ENCODE measurements around the gene SMIM3. TPM values are rescaled to one million over a fixed set of nuclear protein-coding genes. Genes with fewer than 3 reads are reported as not detected.

Gene SMIM3
- total RNA-seq (10 to 100 TPM in 1 of 5 experiments, 1 to 10 TPM in 4; 5.2 to 17.9 (median 7.9) TPM), polyA plus RNA-seq (10 to 100 TPM; 11.3 to 16.6 TPM), total RNA-seq (2.8 reads per million, percentile 15 among the genes with 10 or more reads in this experiment)

GRCh38 chr5:150778517-150779396 is at the start of gene SMIM3:
Gene SMIM3 (plus strand): TSS chr5:150778757. CDS start chr5:150795441, 16,684 bp downstream.
- no peaks in the 10 kb centered on the region for H3K9me3 Mint-ChIP-seq
- intact Hi-C loops (cut with micrococcal nuclease), result loop anchor here (1.0 to 2.0 kb wide), 9 partner anchors 19 to 330 kb away; partner anchors contain the start of genes DCTN4 (in 1 of the 2) and RPS14 (in 1 of the 2)
- Histone ChIP-seq H3K27me3 (ENCODE audit: control insufficient read depth in 2 of 2, insufficient read depth in 2 of 2, low read length in 2 of 2) (no peaks in the 10 kb centered on the region), H3K4me3 (ENCODE audit: low read length) (peak within 1 kb of the TSS; percentile 80), H3K9me3 (ENCODE audit: control insufficient read depth in 2 of 3, low read length in 3 of 3) (no peaks in the 10 kb centered on the region), H3K27ac (ENCODE audit: low read depth, low read length) (peak within 1 kb of the TSS; percentile 73), H3K4me1 (ENCODE audit: control insufficient read depth in 2 of 2, insufficient read depth in 2 of 2, low read length in 2 of 2) (peaks cover 17 to 41% of the 10 kb centered on the region in 2 donors), H3K36me3 (ENCODE audit: control insufficient read depth in 2 of 3, insufficient read depth in 3 of 3, low read length in 3 of 3) (no peaks in the 10 kb centered on the region)
- peak; percentile 77 for ATAC-seq
- H3K4me1 Mint-ChIP-seq, result peaks cover 34 to 62% (median 57%) of the 10 kb centered on the region in 7 donors
- ChIA-PET POLR2A (interaction anchor here (1.1 to 3.6 kb wide), 11 partner anchors 8 to 366 kb away, joined by 3 to 25 read pairs (median 6); partner anchors contain the start of genes CD74, DCTN4, IRGM and RBM22), CTCF (interaction anchor here (0.6 to 4.1 kb wide), 28 partner anchors 9 to 474 kb away, joined by 3 to 30 read pairs (median 4); partner anchors contain the start of genes DCTN4, IRGM and RBM22)
- H3K36me3 Mint-ChIP-seq, result peaks cover 0 to 5% (median 0%) of the 10 kb centered on the region in 5 donors
- peak within 1 kb of the TSS; percentile 91 to 98 (median 95) for H3K27ac Mint-ChIP-seq
- peaks cover 0 to 5% (median 0%) of the 10 kb centered on the region in 5 donors for H3K27me3 Mint-ChIP-seq
- DNase-seq, result peak; percentile 45 to 71 (median 62)
- H3K4me3 Mint-ChIP-seq, result peak within 1 kb of the TSS; percentile 95 to 100 (median 98)

GRCh38 chr5:150729859-150730258 is 48.7 kb upstream of the SMIM3 start:
- CTCF ChIA-PET, result interaction anchor here (0.7 kb wide), 1 partner anchor 115 kb away, joined by 3 read pairs; no protein-coding TSS in a partner anchor
- no peaks in the 10 kb centered on the region for H3K4me1 ChIP-seq (ENCODE audit: control insufficient read depth in 2 of 2, insufficient read depth in 2 of 2, low read length in 2 of 2)
- no peaks in the 10 kb centered on the region for H3K27me3 Mint-ChIP-seq
- peaks cover 0 to 2% (median 0%) of the 10 kb centered on the region in 11 donors for H3K9me3 Mint-ChIP-seq
- H3K27ac ChIP-seq (ENCODE audit: low read depth, low read length), result no peak overlapping the region
- no peak for DNase-seq
- POLR2A ChIA-PET, result no interaction called here
- H3K27me3 ChIP-seq (ENCODE audit: control insufficient read depth in 2 of 2, insufficient read depth in 2 of 2, low read length in 2 of 2), result no peaks in the 10 kb centered on the region
- intact Hi-C loops (cut with micrococcal nuclease), result no loop called here
- no peak overlapping the region for H3K4me3 ChIP-seq (ENCODE audit: low read length)
- peaks cover 31 to 70% (median 52%) of the 10 kb centered on the region in 3 experiments for H3K36me3 ChIP-seq (ENCODE audit: control insufficient read depth in 2 of 3, insufficient read depth in 3 of 3, low read length in 3 of 3)
- H3K9me3 ChIP-seq (ENCODE audit: control insufficient read depth in 2 of 3, low read length in 3 of 3), result no peaks in the 10 kb centered on the region
- peaks cover 7 to 9% (median 8%) of the 10 kb centered on the region in 7 donors for H3K4me1 Mint-ChIP-seq
- H3K27ac Mint-ChIP-seq, result peak overlapping the region in 1 of 9 donors; percentile 67
- ATAC-seq, result no peak
- H3K36me3 Mint-ChIP-seq, result peaks cover 21 to 56% (median 41%) of the 10 kb centered on the region in 5 donors
- no peak overlapping the region for H3K4me3 Mint-ChIP-seq

- Histone ChIP-seq H3K4me3 (ENCODE audit: low read length) (no peak overlapping the region), H3K4me1 (ENCODE audit: control insufficient read depth in 2 of 2, insufficient read depth in 2 of 2, low read length in 2 of 2) (no peaks in the 10 kb centered on the region), H3K9me3 (ENCODE audit: control insufficient read depth in 2 of 3, low read length in 3 of 3) (no peaks in the 10 kb centered on the region), H3K27me3 (ENCODE audit: control insufficient read depth in 2 of 2, insufficient read depth in 2 of 2, low read length in 2 of 2) (no peaks in the 10 kb centered on the region), H3K27ac (ENCODE audit: low read depth, low read length) (no peak overlapping the region), H3K36me3 (ENCODE audit: control insufficient read depth in 2 of 3, insufficient read depth in 3 of 3, low read length in 3 of 3) (peaks cover 29 to 66% (median 46%) of the 10 kb centered on the region in 3 experiments)
- no peak for DNase-seq
- Mint-ChIP-seq H3K36me3 (peaks cover 32 to 74% (median 57%) of the 10 kb centered on the region in 5 donors), H3K27me3 (no peaks in the 10 kb centered on the region), H3K27ac (no peak overlapping the region), H3K4me1 (peaks cover 15 to 24% (median 19%) of the 10 kb centered on the region in 7 donors), H3K4me3 (no peak overlapping the region), H3K9me3 (peaks cover 0 to 6% (median 2%) of the 10 kb centered on the region in 11 donors)
- POLR2A ChIA-PET, result no interaction called here
- intact Hi-C loops (cut with micrococcal nuclease), result no loop called here
- CTCF ChIA-PET, result no interaction called here
- no peak for ATAC-seq
These were observed 46.8 kb upstream of the SMIM3 start for GRCh38 chr5:150731669-150732242.

GRCh38 chr5:150734579-150735384 is 43.8 kb upstream of the SMIM3 start:
- Histone ChIP-seq H3K27me3 (ENCODE audit: control insufficient read depth in 2 of 2, insufficient read depth in 2 of 2, low read length in 2 of 2) (no peaks in the 10 kb centered on the region), H3K4me3 (ENCODE audit: low read length) (no peak overlapping the region), H3K9me3 (ENCODE audit: control insufficient read depth in 2 of 3, low read length in 3 of 3) (no peaks in the 10 kb centered on the region), H3K27ac (ENCODE audit: low read depth, low read length) (no peak overlapping the region), H3K36me3 (ENCODE audit: control insufficient read depth in 2 of 3, insufficient read depth in 3 of 3, low read length in 3 of 3) (peaks cover 20 to 49% (median 34%) of the 10 kb centered on the region in 3 experiments), H3K4me1 (ENCODE audit: control insufficient read depth in 2 of 2, insufficient read depth in 2 of 2, low read length in 2 of 2) (peaks cover 0 to 16% of the 10 kb centered on the region in 2 donors)
- peaks cover 0 to 8% (median 3%) of the 10 kb centered on the region in 11 donors for H3K9me3 Mint-ChIP-seq
- DNase-seq (no peak), ATAC-seq (peak; percentile 84)
- H3K27me3 Mint-ChIP-seq, result no peaks in the 10 kb centered on the region
- CTCF ChIA-PET, result interaction anchor here (0.6 to 1.0 kb wide), 2 partner anchors 30 to 111 kb away, joined by 3 read pairs; partner anchors contain the start of gene IRGM
- H3K4me1 Mint-ChIP-seq, result peaks cover 39 to 54% (median 48%) of the 10 kb centered on the region in 7 donors
- H3K27ac Mint-ChIP-seq, result peak overlapping the region in 3 of 9 donors; percentile 59 to 74 (median 68)
- intact Hi-C loops (cut with micrococcal nuclease), result loop anchor here in 1 of 2 donors (5.0 kb wide), 2 partner anchors 32 to 48 kb away; partner anchors contain the start of gene RBM22
- no peak overlapping the region for H3K4me3 Mint-ChIP-seq
- peaks cover 39 to 88% (median 66%) of the 10 kb centered on the region in 5 donors for H3K36me3 Mint-ChIP-seq
- POLR2A ChIA-PET, result interaction anchor here (1.1 kb wide), 1 partner anchor 24 kb away, joined by 3 read pairs; the partner anchor contains the start of gene DCTN4

GRCh38 chr5:150738862-150739261 is 39.7 kb upstream of the SMIM3 start:
- H3K9me3 ChIP-seq (ENCODE audit: control insufficient read depth in 2 of 3, low read length in 3 of 3), result no peaks in the 10 kb centered on the region
- ATAC-seq (no peak), DNase-seq (no peak)
- peaks cover 0 to 20% of the 10 kb centered on the region in 2 donors for H3K4me1 ChIP-seq (ENCODE audit: control insufficient read depth in 2 of 2, insufficient read depth in 2 of 2, low read length in 2 of 2)
- peak overlapping the region in 4 of 9 donors; percentile 21 to 47 (median 30) for H3K27ac Mint-ChIP-seq
- intact Hi-C loops (cut with micrococcal nuclease), result loop anchor here in 1 of 2 donors (5.0 kb wide), 2 partner anchors 37 to 43 kb away; partner anchors contain the start of gene RBM22
- ChIA-PET CTCF (interaction anchor here (0.7 to 1.1 kb wide), 2 partner anchors 40 to 108 kb away, joined by 3 read pairs; partner anchors contain the start of gene SMIM3), POLR2A (interaction anchor here (0.8 kb wide), 1 partner anchor 108 kb away, joined by 3 read pairs; no protein-coding TSS in a partner anchor)
- peaks cover 30 to 84% (median 53%) of the 10 kb centered on the region in 5 donors for H3K36me3 Mint-ChIP-seq
- H3K9me3 Mint-ChIP-seq, result peaks cover 0 to 8% (median 3%) of the 10 kb centered on the region in 11 donors
- peaks cover 3 to 13% (median 4%) of the 10 kb centered on the region in 3 experiments for H3K36me3 ChIP-seq (ENCODE audit: control insufficient read depth in 2 of 3, insufficient read depth in 3 of 3, low read length in 3 of 3)
- no peak overlapping the region for H3K4me3 ChIP-seq (ENCODE audit: low read length)
- no peak overlapping the region for H3K27ac ChIP-seq (ENCODE audit: low read depth, low read length)
- H3K27me3 Mint-ChIP-seq, result no peaks in the 10 kb centered on the region
- H3K4me3 Mint-ChIP-seq, result peak overlapping the region in 3 of 10 donors; percentile 0 to 26 (median 19)
- H3K27me3 ChIP-seq (ENCODE audit: control insufficient read depth in 2 of 2, insufficient read depth in 2 of 2, low read length in 2 of 2), result no peaks in the 10 kb centered on the region
- H3K4me1 Mint-ChIP-seq, result peaks cover 55 to 93% (median 83%) of the 10 kb centered on the region in 7 donors
